ENCODE measurements around the gene LPCAT2.

The LPCAT2 gene

GRCh38 chr16:55467898-55468297, 41.0 kb upstream of the LPCAT2 start:
- TF ChIP-seq CTCF (IDR thresholded peaks at IDR 0.05; ENCODE audit: extremely low read depth, insufficient read depth, missing control alignments) = no peak
- no peak for DNase-seq (ENCODE audit: low spot score)
- in situ Hi-C loops (cut with MboI; ENCODE audit: low pct_unique_long_range_greater_than_20kb, low sequenced_read_pairs, unreplicated experiment) = loop anchor here (10.0 kb wide), 2 partner anchors 237 to 377 kb away; no protein-coding TSS in a partner anchor

- DNase-seq (ENCODE audit: low spot score) = no peak
- no peak for TF ChIP-seq CTCF (IDR thresholded peaks at IDR 0.05; ENCODE audit: extremely low read depth, insufficient read depth, missing control alignments)
- in situ Hi-C loops (cut with MboI; ENCODE audit: low pct_unique_long_range_greater_than_20kb, low sequenced_read_pairs, unreplicated experiment) = loop anchor here (10.0 kb wide), 2 partner anchors 236 to 376 kb away; no protein-coding TSS in a partner anchor
These were observed 40.4 kb upstream of the LPCAT2 start for GRCh38 chr16:55468352-55468990.

GRCh38 chr16:55469821-55470532, 38.9 kb upstream of the LPCAT2 start:
- no peak for DNase-seq (ENCODE audit: low spot score)
- in situ Hi-C loops (cut with MboI; ENCODE audit: low pct_unique_long_range_greater_than_20kb, low sequenced_read_pairs, unreplicated experiment) = loop anchor here (10.0 kb wide), 2 partner anchors 235 to 375 kb away; no protein-coding TSS in a partner anchor
- no peak for TF ChIP-seq CTCF (IDR thresholded peaks at IDR 0.05; ENCODE audit: extremely low read depth, insufficient read depth, missing control alignments)

- no peak for TF ChIP-seq CTCF (IDR thresholded peaks at IDR 0.05; ENCODE audit: extremely low read depth, insufficient read depth, missing control alignments)
- in situ Hi-C loops (cut with MboI; ENCODE audit: low pct_unique_long_range_greater_than_20kb, low sequenced_read_pairs, unreplicated experiment) = no loop called here
- DNase-seq (ENCODE audit: low spot score) = no peak
These were observed 38.1 kb upstream of the LPCAT2 start for GRCh38 chr16:55470533-55471371.

- in situ Hi-C loops (cut with MboI; ENCODE audit: low pct_unique_long_range_greater_than_20kb, low sequenced_read_pairs, unreplicated experiment) = no loop called here
- peak; percentile 40 for DNase-seq (ENCODE audit: low spot score)
- no peak for TF ChIP-seq CTCF (IDR thresholded peaks at IDR 0.05; ENCODE audit: extremely low read depth, insufficient read depth, missing control alignments)
These were observed 37.3 kb upstream of the LPCAT2 start for GRCh38 chr16:55471448-55472097.

GRCh38 chr16:55473587-55473986, 35.3 kb upstream of the LPCAT2 start:
- in situ Hi-C loops (cut with MboI; ENCODE audit: low pct_unique_long_range_greater_than_20kb, low sequenced_read_pairs, unreplicated experiment) = no loop called here
- DNase-seq (ENCODE audit: low spot score) = no peak
- TF ChIP-seq CTCF (IDR thresholded peaks at IDR 0.05; ENCODE audit: extremely low read depth, insufficient read depth, missing control alignments) = no peak
